Measurements from ENCODE around the gene MITF. TPM values are rescaled to one million over a fixed set of nuclear protein-coding genes. Genes with fewer than 3 reads are reported as not detected.

Gene MITF
- total RNA-seq, 1 donor from 2014 or later = 0.25 TPM

DNA sequence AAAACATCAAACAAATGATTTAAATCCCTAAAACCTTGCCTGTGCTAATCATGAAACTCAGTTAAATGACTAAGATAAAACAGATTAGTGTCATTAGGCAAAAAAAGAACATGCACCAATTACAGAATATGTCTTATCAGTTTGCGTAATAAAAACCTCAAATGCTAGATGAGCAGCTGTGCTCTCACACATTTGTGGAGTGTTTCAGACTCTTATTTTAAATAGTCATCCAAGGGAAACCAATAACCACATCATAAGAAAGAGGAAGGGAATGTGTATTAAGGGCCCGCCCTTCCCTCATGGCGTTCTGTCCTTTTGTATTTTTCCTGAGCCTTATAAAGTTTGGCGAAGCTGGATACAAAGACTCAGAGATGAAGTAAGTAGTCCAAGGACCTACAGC is 266.8 kb downstream of the MITF start:
- TF ChIP-seq CTCF (IDR thresholded peaks at IDR 0.05; ENCODE audit: partially characterized antibody, unreplicated experiment) = no peak
- H3K4me1 Mint-ChIP-seq (ENCODE audit: low read depth, unreplicated experiment) = no peaks in the 10 kb centered on the region

GRCh38 chr3:70010346-70010745 is 271.1 kb downstream of the MITF start:
- Mint-ChIP-seq H3K27me3 (ENCODE audit: unreplicated experiment) (no peaks in the 10 kb centered on the region), H3K9me3 (ENCODE audit: unreplicated experiment) (no peaks in the 10 kb centered on the region), H3K4me3 (ENCODE audit: unreplicated experiment) (no peak overlapping the region), H3K4me1 (ENCODE audit: low read depth, unreplicated experiment) (no peaks in the 10 kb centered on the region), H3K27ac (ENCODE audit: unreplicated experiment) (no peak overlapping the region), H3K36me3 (ENCODE audit: unreplicated experiment) (no peaks in the 10 kb centered on the region)
- DNase-seq = no peak
- TF ChIP-seq CTCF (IDR thresholded peaks at IDR 0.05; ENCODE audit: partially characterized antibody, unreplicated experiment) = no peak

More for the DNA sequence above, 266.8 kb downstream of the MITF start:
- Mint-ChIP-seq H3K36me3 (ENCODE audit: unreplicated experiment) (no peaks in the 10 kb centered on the region), H3K4me3 (ENCODE audit: unreplicated experiment) (no peak overlapping the region), H3K27me3 (ENCODE audit: unreplicated experiment) (no peaks in the 10 kb centered on the region), H3K9me3 (ENCODE audit: unreplicated experiment) (no peaks in the 10 kb centered on the region), H3K27ac (ENCODE audit: unreplicated experiment) (no peak overlapping the region)
- DNase-seq = no peak

GRCh38 chr3:70011582-70011981 is 272.3 kb downstream of the MITF start:
- H3K36me3 Mint-ChIP-seq (ENCODE audit: unreplicated experiment) = no peaks in the 10 kb centered on the region
- no peak for DNase-seq
- H3K9me3 Mint-ChIP-seq (ENCODE audit: unreplicated experiment) = no peaks in the 10 kb centered on the region
- no peaks in the 10 kb centered on the region for H3K27me3 Mint-ChIP-seq (ENCODE audit: unreplicated experiment)
- H3K4me1 Mint-ChIP-seq (ENCODE audit: low read depth, unreplicated experiment) = no peaks in the 10 kb centered on the region
- H3K27ac Mint-ChIP-seq (ENCODE audit: unreplicated experiment) = no peak overlapping the region
- no peak overlapping the region for H3K4me3 Mint-ChIP-seq (ENCODE audit: unreplicated experiment)
- TF ChIP-seq CTCF (IDR thresholded peaks at IDR 0.05; ENCODE audit: partially characterized antibody, unreplicated experiment) = no peak
